SK-N-SH (cell line): ENCODE measurements around the gene SEC14L1. TPM values are rescaled to one million over a fixed set of nuclear protein-coding genes. Genes with fewer than 3 reads are reported as not detected.
A peak's percentile ranks its signal among the peaks of the same experiment; 100 is the strongest.

ENCODE experiments used
- CTCF ChIA-PET: fragments of 300-600, 350-600 bp; formaldehyde crosslinking; extraction: SDS; loops from one replicate; lab custom pipeline; 2021; lab: Yijun Ruan, JAX
- POLR2A ChIA-PET: fragments of 350-600 bp; sonication (Branson Sonifier 250); formaldehyde crosslinking; extraction: SDS; loops from one replicate; lab custom pipeline; 2020; ENCODE audit warnings: antibody characterized with exemption, inconsistent platforms; lab: Yijun Ruan, JAX
- DNase-seq: peaks from one replicate; pipeline ENCODE4 v3.0.0; 2012
- H2AFZ ChIP-seq: fragments of 200-600 bp; sonication (generic); 2 replicates; pipeline ENCODE4 v1.8.1; 2016; ENCODE audit warnings: antibody characterized with exemption, mild to moderate bottlenecking, low read depth
- H3F3A ChIP-seq: fragments of 200-600 bp; sonication (generic); replicated peaks from 2 replicates; pipeline ENCODE3; 2016; ENCODE audit warnings: antibody characterized with exemption, mild to moderate bottlenecking; ENCODE audit not compliant: insufficient read depth
- H3K27ac ChIP-seq, 2 experiments: fragments of 200-500 bp in 1 of 2; fragments of 200-600 bp in 1 of 2; sonication (Bioruptor generic) in 1 of 2; sonication (generic), shearing (Covaris generic) in 1 of 2; 2 replicates each; pipeline versions ENCODE4 v1.5.1 to v1.6.1; 2014 to 2016; ENCODE audit warnings: low read depth in 2 of 2, inconsistent platforms in 1 of 2, low read length in 1 of 2, mild to moderate bottlenecking in 1 of 2, mixed read lengths in 1 of 2
- H3K27me3 ChIP-seq: fragments of 200-600 bp; sonication (generic), shearing (Covaris generic); 2 replicates; pipeline ENCODE4 v1.6.1; 2016; ENCODE audit warnings: mixed run types; ENCODE audit not compliant: insufficient read depth
- H3K36me3 ChIP-seq, 2 experiments: fragments of 200-500 bp in 1 of 2; fragments of 200-600 bp in 1 of 2; sonication (Bioruptor generic) in 1 of 2; sonication (generic) in 1 of 2; replicated peaks in 1 of 2; 2 replicates each; pipeline versions ENCODE3 to v1.5.1; 2014 to 2016; ENCODE audit warnings: low read length in 1 of 2, mild to moderate bottlenecking in 1 of 2; ENCODE audit not compliant: insufficient read depth in 2 of 2, control insufficient read depth in 1 of 2
- H3K4me1 ChIP-seq, 2 experiments: fragments of 200-500 bp in 1 of 2; fragments of 200-600 bp in 1 of 2; sonication (Bioruptor generic) in 1 of 2; sonication (generic), shearing (Covaris generic) in 1 of 2; 2 replicates each; pipeline versions ENCODE4 v1.5.1 to v1.6.1; 2014 to 2016; ENCODE audit warnings: low read depth in 1 of 2, low read length in 1 of 2, mixed run types in 1 of 2; ENCODE audit not compliant: insufficient read depth in 2 of 2, control insufficient read depth in 1 of 2
- H3K4me2 ChIP-seq: fragments of 200-600 bp; sonication (generic), shearing (Covaris generic); 2 replicates; pipeline ENCODE4 v1.6.1; 2017; ENCODE audit warnings: mixed run types
- H3K4me3 ChIP-seq, 2 experiments: fragments of 200-500 bp in 1 of 2; fragments of 200-600 bp in 1 of 2; sonication (Bioruptor generic) in 1 of 2; sonication (generic), shearing (Covaris generic) in 1 of 2; 2 replicates each; pipeline versions ENCODE4 v1.5.1 to v1.8.1; 2014 to 2016; ENCODE audit warnings: low read depth in 2 of 2, inconsistent platforms in 1 of 2, low read length in 1 of 2, mild to moderate bottlenecking in 1 of 2, mixed read lengths in 1 of 2, moderate library complexity in 1 of 2
- H3K79me2 ChIP-seq: fragments of 200-600 bp; sonication (generic); 2 replicates; pipeline ENCODE4 v1.8.1; 2017; ENCODE audit warnings: mild to moderate bottlenecking; ENCODE audit not compliant: insufficient read depth
- H3K9ac ChIP-seq: fragments of 200-600 bp; sonication (generic); 2 replicates; pipeline ENCODE4 v1.6.1; 2017; ENCODE audit warnings: mixed run types
- H3K9me2 ChIP-seq: fragments of 200-600 bp; sonication (generic); 2 replicates; pipeline ENCODE4 v1.6.1; 2017; ENCODE audit warnings: mixed run types
- H3K9me3 ChIP-seq: fragments of 200-600 bp; sonication (generic); 2 replicates; pipeline ENCODE4 v1.6.1; 2017; ENCODE audit warnings: mixed run types, mild to moderate bottlenecking, moderate library complexity
- H4K20me1 ChIP-seq: fragments of 200-600 bp; sonication (generic); 2 replicates; pipeline ENCODE4 v1.6.1; 2017; ENCODE audit warnings: mild to moderate bottlenecking, mixed run types; ENCODE audit not compliant: insufficient read depth
- EP300 ChIP-seq, 2 experiments: IDR thresholded peaks; 2 replicates each; pipeline versions ENCODE4 v1.4.0 to v1.6.1; 2012; ENCODE audit warnings: borderline replicate concordance in 1 of 2, low read depth in 1 of 2, low read length in 1 of 2
- FOSL2 ChIP-seq: IDR thresholded peaks from 2 replicates; pipeline ENCODE4 v1.4.0; 2012; ENCODE audit warnings: low read depth, mild to moderate bottlenecking, moderate library complexity, borderline replicate concordance
- IRF3 ChIP-seq: fragments of 150-350 bp; IDR thresholded peaks from 2 replicates; pipeline ENCODE4 v1.6.1; 2016; ENCODE audit warnings: mild to moderate bottlenecking, low read depth, low read length
- MAX ChIP-seq: IDR thresholded peaks from 2 replicates; pipeline ENCODE4 v1.4.0; 2012; ENCODE audit warnings: low read depth
- PBX3 ChIP-seq: IDR thresholded peaks from 2 replicates; pipeline ENCODE4; 2012
- POLR2AphosphoS5 ChIP-seq: IDR thresholded peaks from 2 replicates; pipeline ENCODE4 v1.6.1; 2012; ENCODE audit warnings: low read depth, low read length
- TEAD4 ChIP-seq: IDR thresholded peaks from 2 replicates; pipeline ENCODE4 v1.4.0; 2012; ENCODE audit warnings: mild to moderate bottlenecking, borderline replicate concordance; ENCODE audit not compliant: insufficient read depth
- USF2 ChIP-seq: fragments of 150-350 bp; IDR thresholded peaks from 2 replicates; pipeline ENCODE4 v1.6.1; 2017; ENCODE audit warnings: antibody characterized with exemption, low read length, low read depth, borderline replicate concordance
- WGBS: methylation state at CpG from one replicate; pipeline ENCODE4 v1.1.6; 2017; ENCODE audit warnings: low lambda C conversion rate; 5-methylcytosine and 5-hydroxymethylcytosine counted together
- polyA plus RNA-seq, 3 experiments: library from polyadenylated mRNA; depleted of rRNA; stranded (reverse); fragments of >200 nt; gene quantifications; 2 replicates each; pipeline ENCODE4 v1.2.3, GENCODE V29; 2012

The SEC14L1 gene
- polyA plus RNA-seq, 1 of the 3 experiments (the other 2 are of a cell fraction): 62.4 TPM

GRCh38 chr17:77233635-77234334 is 93.0 kb downstream of the SEC14L1 start (continued):
- 0 out of 2 replicates have a peak, but pooled peaks have one; percentile 25 for TF ChIP-seq PBX3

- no peak for DNase-seq
- no peaks in the 10 kb centered on the region for H4K20me1 ChIP-seq
- peak overlapping the region; percentile 45; the same call in 1 of the 2 replicates for H3K9ac ChIP-seq
- H3K4me2 ChIP-seq: peak overlapping the region; percentile 74
- H3K4me3 ChIP-seq: no peak overlapping the region
- peaks cover 3 to 15% of the 10 kb centered on the region in 2 experiments; a peak in 2 of 4 replicates for H3K4me1 ChIP-seq
- peak overlapping the region; percentile 45 to 81; a peak in 3 of 4 replicates for H3K27ac ChIP-seq
- no peak for TF ChIP-seq USF2
- TF ChIP-seq EP300 (IDR thresholded peaks at IDR 0.05; ENCODE audit: borderline replicate concordance in 1 of 2, low read depth in 1 of 2, low read length in 1 of 2): no peak
- no peak for TF ChIP-seq IRF3
- TF ChIP-seq MAX: no peak
- no peak for TF ChIP-seq POLR2AphosphoS5
- no peak for TF ChIP-seq FOSL2
- TF ChIP-seq TEAD4: no peak
- TF ChIP-seq, all 33 proteins: peak for 0
- H3K79me2 ChIP-seq: no peaks in the 10 kb centered on the region
- H3K27me3 ChIP-seq: no peaks in the 10 kb centered on the region
- H3F3A ChIP-seq: peaks cover 30% of the 10 kb centered on the region
- no peak overlapping the region for H2AFZ ChIP-seq
- ChIA-PET CTCF (interaction anchor here (0.9 to 3.6 kb wide), 5 partner anchors 12 to 367 kb away, joined by 3 to 19 read pairs (median 11); partner anchors contain the start of gene MGAT5B), POLR2A (interaction anchor here (0.5 to 1.2 kb wide), 3 partner anchors 13 to 146 kb away, joined by 3 to 4 read pairs (median 3); no protein-coding TSS in a partner anchor)
- WGBS: 98% methylated on average over 8 of the region's 9 CpGs
- H3K9me3 ChIP-seq: no peaks in the 10 kb centered on the region
- H3K9me2 ChIP-seq: no peaks in the 10 kb centered on the region
- no peaks in the 10 kb centered on the region for H3K36me3 ChIP-seq
Observed at GRCh38 chr17:77234695-77235094, 93.9 kb downstream of the SEC14L1 start.
